Uterus (tissue), 2 donors: Measurements from ENCODE around the gene MORN4.

Source experiments
- POLR2A ChIP-seq, 2 donors: fragments of 450-650 bp; IDR thresholded peaks; one replicate each; pipeline ENCODE4 v1.6.1; 2016; ENCODE audit warnings: antibody characterized with exemption in 2 of 2, mild to moderate bottlenecking in 1 of 2, moderate library complexity in 1 of 2
- TF ChIP-seq, protein P1 (sequence below), 4 experiments: fragments of 200-600 bp in 2 of 4; fragments of 450-650 bp in 2 of 4; sonication (generic) in 2 of 4; IDR thresholded peaks; one replicate each; pipeline ENCODE4 v1.5.1; 2016 to 2019; ENCODE audit warnings: antibody characterized with exemption in 4 of 4, mild to moderate bottlenecking in 2 of 4, moderate library complexity in 1 of 4

DNA sequence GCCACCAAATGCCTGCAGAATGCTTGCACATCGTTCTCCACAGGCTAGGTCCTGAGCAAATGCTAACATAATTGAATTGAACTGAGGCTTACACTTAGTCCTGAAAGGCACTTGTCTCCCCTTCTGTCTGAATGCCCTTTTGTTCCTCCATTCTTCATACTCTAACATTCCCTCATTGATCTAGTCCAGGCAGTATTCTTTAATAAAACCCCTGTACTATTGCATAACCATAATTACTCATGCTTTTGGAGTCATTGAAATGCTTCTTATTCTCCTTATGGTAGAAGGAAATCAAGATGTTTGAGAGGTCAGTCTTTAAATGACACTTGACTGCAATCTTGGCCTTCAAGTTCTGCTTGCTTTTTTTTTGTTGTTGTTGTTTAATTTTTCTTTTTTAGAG, 14.3 kb upstream of the MORN4 start:
- TF ChIP-seq, protein P1, sequence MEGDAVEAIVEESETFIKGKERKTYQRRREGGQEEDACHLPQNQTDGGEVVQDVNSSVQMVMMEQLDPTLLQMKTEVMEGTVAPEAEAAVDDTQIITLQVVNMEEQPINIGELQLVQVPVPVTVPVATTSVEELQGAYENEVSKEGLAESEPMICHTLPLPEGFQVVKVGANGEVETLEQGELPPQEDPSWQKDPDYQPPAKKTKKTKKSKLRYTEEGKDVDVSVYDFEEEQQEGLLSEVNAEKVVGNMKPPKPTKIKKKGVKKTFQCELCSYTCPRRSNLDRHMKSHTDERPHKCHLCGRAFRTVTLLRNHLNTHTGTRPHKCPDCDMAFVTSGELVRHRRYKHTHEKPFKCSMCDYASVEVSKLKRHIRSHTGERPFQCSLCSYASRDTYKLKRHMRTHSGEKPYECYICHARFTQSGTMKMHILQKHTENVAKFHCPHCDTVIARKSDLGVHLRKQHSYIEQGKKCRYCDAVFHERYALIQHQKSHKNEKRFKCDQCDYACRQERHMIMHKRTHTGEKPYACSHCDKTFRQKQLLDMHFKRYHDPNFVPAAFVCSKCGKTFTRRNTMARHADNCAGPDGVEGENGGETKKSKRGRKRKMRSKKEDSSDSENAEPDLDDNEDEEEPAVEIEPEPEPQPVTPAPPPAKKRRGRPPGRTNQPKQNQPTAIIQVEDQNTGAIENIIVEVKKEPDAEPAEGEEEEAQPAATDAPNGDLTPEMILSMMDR (IDR thresholded peaks at IDR 0.05), result no peak
- no peak for TF ChIP-seq POLR2A (IDR thresholded peaks at IDR 0.05)
